GM18526 (cell line): ENCODE data around the gene SLC9A8.

Experiments used
- POLR2A ChIP-seq: IDR thresholded peaks from 3 replicates; pipeline ENCODE4 v1.6.1; 2011; ENCODE audit not compliant: insufficient read length; ENCODE audit errors: extremely low read depth

SLC9A8 gene

DNA sequence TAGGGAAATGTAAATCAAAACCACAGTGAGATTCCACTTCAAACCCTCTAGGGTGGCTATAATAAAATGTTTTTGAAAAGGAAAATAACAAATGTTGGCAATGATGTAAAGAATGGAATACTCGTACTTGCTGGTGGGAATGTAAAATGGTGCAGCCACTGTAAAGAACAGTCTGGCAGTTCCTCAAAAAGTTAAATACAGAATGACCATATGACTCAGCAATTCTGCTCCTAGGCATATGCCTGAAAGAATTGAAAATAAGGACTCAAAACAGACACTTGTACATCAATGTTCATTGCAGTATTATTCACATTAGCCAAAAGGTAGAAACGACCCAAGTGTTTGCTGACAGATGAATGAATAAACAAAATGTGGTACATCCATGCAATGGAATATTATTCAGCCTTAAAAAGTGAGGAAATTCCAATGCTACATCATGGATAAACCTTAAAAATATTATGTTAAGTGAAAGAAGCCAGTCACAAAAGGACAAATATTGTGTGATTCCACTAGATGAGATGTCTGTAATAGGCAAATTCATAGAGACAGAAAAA, 113.3 kb downstream of the SLC9A8 start:
- TF ChIP-seq POLR2A: no peak

DNA sequence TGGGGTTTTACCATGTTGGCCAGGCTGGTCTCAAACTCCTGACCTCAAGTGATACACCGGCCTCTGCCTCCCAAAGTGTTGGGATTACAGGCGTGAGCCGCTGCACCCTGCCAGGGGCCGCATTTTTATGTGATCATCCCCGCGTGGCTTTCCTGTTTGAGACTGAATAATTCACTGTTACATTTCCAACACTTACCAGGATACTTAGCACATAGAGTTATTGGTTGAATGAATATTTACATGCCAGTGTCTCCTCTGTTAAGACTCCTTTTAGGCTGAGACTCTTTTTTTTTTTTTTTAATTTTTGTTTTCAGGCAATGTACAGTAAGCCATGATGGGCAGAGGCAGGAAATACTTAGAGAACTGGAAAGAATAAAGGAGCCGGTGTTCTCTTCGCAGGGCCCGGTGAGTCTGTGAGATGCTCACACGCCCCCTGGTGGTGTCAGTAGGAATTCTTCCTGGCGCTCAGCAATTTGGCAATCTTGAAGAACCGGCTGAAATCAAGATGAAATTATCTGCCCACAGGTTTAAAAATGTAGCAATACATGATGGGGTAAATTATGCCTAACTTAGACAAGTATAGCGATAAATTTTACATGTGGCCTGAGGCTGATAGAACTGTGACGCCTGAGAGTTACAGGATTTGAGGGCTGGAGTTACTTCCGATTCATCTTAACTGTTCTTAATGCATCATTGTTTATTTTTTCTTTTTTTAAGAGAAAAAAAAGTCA, 115.9 kb downstream of the SLC9A8 start:
- no peak for TF ChIP-seq POLR2A

DNA sequence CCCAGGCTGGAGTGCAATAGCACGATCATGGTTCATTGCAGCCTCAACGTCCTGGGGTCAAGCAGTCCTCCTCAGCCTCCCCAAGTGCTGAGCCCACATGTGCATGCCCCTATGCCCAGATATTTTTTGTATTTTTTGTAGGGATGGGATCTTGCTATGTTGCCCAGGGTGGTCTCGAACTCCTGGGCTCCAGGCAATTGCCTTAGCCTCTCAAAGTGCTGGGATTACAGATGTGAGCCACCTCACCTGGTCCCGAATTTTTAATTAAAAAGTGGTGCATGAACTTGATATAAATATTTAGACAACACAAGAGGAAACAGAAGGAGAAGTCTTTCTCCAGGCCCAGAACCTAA, 116.5 kb downstream of the SLC9A8 start:
- no peak for TF ChIP-seq POLR2A

DNA sequence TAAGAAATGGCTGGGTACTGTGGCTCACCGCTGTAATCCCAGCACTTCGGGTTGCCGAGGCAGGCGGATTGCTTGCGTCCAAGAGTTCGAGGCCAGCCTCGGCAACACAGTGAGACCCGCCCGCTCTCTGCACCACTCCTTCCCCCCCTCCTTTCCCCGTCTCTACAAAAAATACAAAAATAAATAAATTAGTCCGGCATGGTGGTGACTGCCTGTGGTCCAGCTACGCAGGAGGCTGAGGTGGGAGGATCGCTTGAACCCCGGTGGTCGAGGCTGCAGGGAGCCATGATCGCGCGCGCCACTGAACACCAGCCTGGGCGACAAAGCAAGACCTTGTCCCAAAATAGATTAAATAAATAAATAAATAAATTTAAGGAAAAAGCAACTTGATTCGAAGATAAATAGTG, 123.1 kb downstream of the SLC9A8 start:
- TF ChIP-seq POLR2A: no peak

DNA sequence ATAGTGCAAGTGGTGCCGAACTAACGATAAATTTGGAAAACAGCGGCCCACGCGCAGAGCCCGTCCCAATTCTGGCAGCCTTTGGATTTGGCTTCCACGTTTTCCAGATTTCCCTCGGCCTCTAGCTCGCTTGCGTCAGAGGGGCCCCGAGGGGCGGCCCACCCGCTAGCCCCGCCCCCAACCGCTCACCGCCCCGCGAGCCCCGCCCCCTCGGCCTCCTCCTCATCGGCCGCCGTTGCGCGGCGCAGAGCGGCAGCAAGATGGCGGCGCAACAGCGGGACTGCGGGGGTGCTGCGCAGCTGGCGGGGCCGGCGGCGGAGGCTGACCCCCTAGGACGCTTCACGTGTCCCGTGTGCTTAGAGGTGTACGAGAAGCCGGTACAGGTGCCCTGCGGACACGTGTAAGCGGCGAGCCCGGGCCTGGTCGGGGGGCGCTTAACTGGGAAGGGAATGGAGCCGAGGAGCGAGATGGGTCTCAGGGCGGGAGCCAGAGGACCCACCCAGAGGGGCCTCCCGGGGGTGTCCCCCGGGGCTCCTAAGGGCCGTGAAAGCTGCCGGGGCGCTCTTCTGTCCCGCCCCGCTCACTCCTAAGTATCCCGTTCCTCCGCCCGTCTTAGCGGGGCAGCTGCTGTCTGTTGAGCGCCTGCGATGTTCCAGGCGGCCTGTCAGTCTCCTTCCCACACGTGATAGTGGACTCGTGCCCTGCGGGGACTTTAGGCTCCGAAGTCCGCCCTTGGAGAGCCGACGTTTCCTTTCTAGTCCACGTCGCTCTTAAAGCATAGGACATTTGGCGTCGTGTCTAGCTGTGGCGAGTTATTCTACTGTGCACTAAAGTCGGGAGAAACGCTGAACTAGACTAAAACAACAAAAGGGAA, 123.8 kb downstream of the SLC9A8 start, which contains the start of gene RNF114:
Gene RNF114 (plus strand): TSS at position 245 of the 874 bp plus-strand sequence. CDS start 16 bp downstream, at position 261.
- peak; percentile 88 for TF ChIP-seq POLR2A

DNA sequence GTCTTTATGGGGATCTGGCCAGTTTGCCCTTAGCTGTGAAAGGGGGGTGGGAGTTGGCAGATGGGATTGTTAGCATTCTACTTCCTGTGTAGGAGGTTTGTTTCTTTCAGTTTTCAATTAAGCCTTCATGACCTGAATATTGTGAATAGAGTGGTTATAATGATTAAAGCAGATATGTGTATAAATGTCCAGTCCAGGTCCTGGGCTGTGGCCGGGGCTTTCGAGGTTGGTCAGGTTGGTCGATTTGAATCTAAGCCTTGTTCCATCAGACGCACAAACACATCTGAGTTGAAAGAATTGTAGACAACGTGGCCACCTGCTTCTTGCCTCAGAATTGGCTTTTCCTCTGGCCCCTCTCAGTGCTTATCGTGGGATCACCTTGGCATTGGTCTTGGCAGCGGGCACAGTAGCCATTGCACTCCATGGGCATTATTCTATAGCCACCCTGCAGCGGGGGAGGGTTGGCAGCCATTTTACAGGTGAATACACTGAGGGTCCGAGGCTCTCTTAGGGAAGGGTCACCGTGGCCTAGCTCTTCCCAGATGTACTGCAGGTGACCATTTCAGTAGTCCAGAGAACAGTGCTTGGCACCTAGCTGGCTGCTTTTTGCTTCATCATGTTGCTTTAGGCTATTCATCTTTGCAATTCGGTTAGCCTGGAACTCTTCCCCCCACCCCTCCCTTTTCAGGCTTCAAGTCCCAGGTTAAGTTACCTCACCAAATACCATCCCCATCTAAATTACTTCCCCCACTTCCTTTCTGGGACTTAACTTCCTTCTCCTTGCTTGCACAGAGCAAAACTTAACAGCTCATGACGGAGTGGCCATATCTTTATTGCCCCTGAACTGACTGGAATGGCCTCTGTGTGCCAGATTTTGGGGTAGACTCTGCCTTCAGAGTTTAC, 124.7 kb downstream of the SLC9A8 start:
- TF ChIP-seq POLR2A: no peak

DNA sequence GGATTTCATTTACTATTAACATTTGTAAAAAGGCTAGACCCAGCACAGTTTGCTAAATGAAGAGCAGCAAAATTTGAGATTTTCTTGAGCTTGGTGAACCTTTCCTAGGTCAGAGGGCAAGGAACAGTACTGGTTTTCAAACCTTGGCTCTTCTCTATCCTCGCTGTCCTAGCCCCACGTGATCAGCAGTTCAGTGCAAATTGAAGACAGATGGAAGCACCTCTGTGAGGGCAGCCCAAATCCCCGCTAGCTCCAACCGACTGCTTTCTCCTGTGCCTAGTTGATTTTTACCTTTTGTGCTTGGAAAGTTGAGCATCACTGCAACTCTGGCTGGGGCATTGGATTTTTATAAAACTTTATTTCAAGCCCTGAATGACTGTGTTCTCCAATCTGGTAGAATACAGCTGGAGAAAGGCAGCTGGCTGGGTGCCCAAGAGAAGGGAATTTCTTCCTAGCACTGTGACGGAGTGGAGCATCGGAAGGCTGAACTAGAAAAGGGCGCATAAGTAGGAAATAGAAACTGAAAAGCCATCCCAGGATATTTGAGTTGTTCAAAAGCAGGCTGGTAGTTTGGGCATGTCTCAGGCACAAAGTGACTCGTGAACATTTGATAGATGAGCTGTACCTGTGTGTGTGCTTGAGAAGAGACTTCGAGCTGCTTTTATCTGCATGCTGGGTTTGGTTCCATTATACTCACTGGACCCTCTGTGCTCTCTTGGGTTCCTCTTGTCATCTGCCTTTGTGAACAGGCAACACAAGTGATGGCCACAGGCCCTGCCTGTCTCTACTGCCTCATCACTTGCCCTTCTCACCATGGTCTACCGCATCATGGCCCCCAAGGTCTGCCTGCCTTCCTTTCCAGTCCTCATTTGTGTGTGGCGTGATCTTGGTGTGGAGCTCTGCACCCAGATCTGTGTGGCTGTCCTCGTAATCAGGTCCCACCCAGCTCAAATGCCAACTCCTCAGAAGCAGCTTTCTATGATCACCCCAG, 125.8 kb downstream of the SLC9A8 start:
- no peak for TF ChIP-seq POLR2A

DNA sequence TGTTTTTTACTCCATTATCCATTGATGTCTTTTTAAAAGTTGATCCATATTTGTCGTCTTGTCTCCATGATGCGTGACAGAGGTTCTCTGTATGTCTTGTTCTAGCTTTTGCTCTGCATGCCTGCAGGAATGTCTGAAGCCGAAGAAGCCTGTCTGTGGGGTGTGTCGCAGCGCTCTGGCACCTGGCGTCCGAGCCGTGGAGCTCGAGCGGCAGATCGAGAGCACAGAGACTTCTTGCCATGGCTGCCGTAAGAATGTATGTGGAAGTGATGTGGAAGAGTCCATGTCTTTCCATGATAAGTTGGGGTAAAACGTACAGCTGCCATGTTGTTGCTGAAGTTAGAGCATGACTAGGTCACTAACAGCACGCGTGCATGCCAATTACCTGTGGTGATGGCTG, 128.8 kb downstream of the SLC9A8 start:
- TF ChIP-seq POLR2A: no peak
